K562 (cell line): ENCODE results near the gene ALK. TPM values are rescaled to one million over a fixed set of nuclear protein-coding genes. Genes with fewer than 3 reads are reported as not detected.
A peak's percentile ranks its signal among the peaks of the same experiment; 100 is the strongest.

Source experiments
- ATAC-seq: fragments of 200-7000 bp; cut with Tn5 transposase; 3 replicates; pipeline ENCODE4 v1.9.1; 2020; ENCODE audit warnings: moderate library complexity
- BruUV-seq: library from RNA; stranded (reverse); fragments of 400-500 nt; replicated peaks from 2 replicates; lab custom pipeline; 2021; lab: Mats Ljungman, UMichigan
- CTCF ChIA-PET: fragments of 300-600 bp; formaldehyde crosslinking; extraction: SDS; loops from one replicate; lab custom pipeline; 2021; ENCODE audit warnings: low intra/inter-chr PET ratio; lab: Yijun Ruan, JAX
- POLR2A ChIA-PET: fragments of 300-600, 350-650 bp; sonication (Branson Sonifier 250); formaldehyde crosslinking; extraction: SDS; loops from one replicate; lab custom pipeline; 2021; ENCODE audit warnings: antibody characterized with exemption, inconsistent platforms; lab: Yijun Ruan, JAX
- DNase-seq, 4 experiments: peaks; one replicate each; pipeline versions ENCODE4 v3.0.0 to v3.0.0-alpha.2; 2011 to 2018; ENCODE audit warnings: low spot score in 3 of 4, mixed read lengths in 3 of 4; ENCODE audit errors: extremely low read depth in 1 of 4
- FAIRE-seq: peaks from 2 replicates; lab custom pipeline; 2011; peaks lifted over from hg19 to GRCh38; lab: Jason Lieb, UNC
- H2AFZ ChIP-seq: 2 replicates; pipeline ENCODE4 v1.6.0; 2011; ENCODE audit warnings: low read depth, low read length, control low read depth, inconsistent platforms
- H3K27ac ChIP-seq: fragments of 200-600 bp; 3 replicates; pipeline ENCODE4 v1.8.0; 2011; ENCODE audit warnings: low read depth, mild to moderate bottlenecking, control low read depth, inconsistent platforms, low read length, moderate library complexity, mixed read lengths; ENCODE audit errors: extremely low read depth
- H3K27me3 ChIP-seq, 2 experiments: fragments of 300-600 bp in 1 of 2; 2 replicates in 1 of 2; 3 replicates in 1 of 2; pipeline versions ENCODE4 v1.6.0 to v1.8.0; 2011; ENCODE audit warnings: inconsistent platforms in 2 of 2, low read length in 2 of 2, mild to moderate bottlenecking in 1 of 2, mixed read lengths in 1 of 2, moderate library complexity in 1 of 2; ENCODE audit not compliant: control insufficient read depth in 2 of 2, insufficient read depth in 2 of 2
- H3K36me3 ChIP-seq: fragments of 300-600 bp; 3 replicates; pipeline ENCODE4 v1.8.0; 2011; ENCODE audit warnings: mild to moderate bottlenecking, low read length, inconsistent platforms; ENCODE audit not compliant: control insufficient read depth, insufficient read depth
- H3K4me1 ChIP-seq, 2 experiments: fragments of 200-600 bp in 1 of 2; replicated peaks in 1 of 2; 2 replicates in 1 of 2; 3 replicates in 1 of 2; pipeline versions ENCODE4 v1.5.1 to v1.8.0; 2011; ENCODE audit warnings: inconsistent platforms in 2 of 2, low read length in 2 of 2, mild to moderate bottlenecking in 1 of 2, mixed read lengths in 1 of 2, moderate library complexity in 1 of 2; ENCODE audit not compliant: control insufficient read depth in 2 of 2, insufficient read depth in 2 of 2
- H3K4me2 ChIP-seq: 2 replicates; pipeline ENCODE4 v1.6.1; 2011; ENCODE audit warnings: low read length, control low read depth, inconsistent platforms, mixed read lengths; ENCODE audit not compliant: insufficient read depth
- H3K4me3 ChIP-seq: fragments of 200-600 bp; sonication (generic), shearing (Covaris generic); 2 replicates; pipeline ENCODE4 v1.5.1; 2016; ENCODE audit warnings: control low read depth, inconsistent platforms
- H3K79me2 ChIP-seq: fragments of 200-600 bp; 3 replicates; pipeline ENCODE4 v1.8.0; 2011; ENCODE audit warnings: low read length, inconsistent platforms; ENCODE audit not compliant: control insufficient read depth, insufficient read depth
- H3K9ac ChIP-seq, 2 experiments: 2 replicates each; pipeline versions ENCODE4 v1.6.0 to v1.6.1; 2011; ENCODE audit warnings: low read depth in 2 of 2, low read length in 2 of 2, control low read depth in 1 of 2, inconsistent platforms in 1 of 2, mild to moderate bottlenecking in 1 of 2, mixed read lengths in 1 of 2; ENCODE audit not compliant: insufficient read depth in 1 of 2
- H3K9me1 ChIP-seq: one replicate; pipeline ENCODE4 v1.6.0; 2011; ENCODE audit warnings: inconsistent platforms, mild to moderate bottlenecking, low read length, moderate library complexity; ENCODE audit not compliant: control insufficient read depth, insufficient read depth
- H3K9me3 ChIP-seq: replicated peaks from 2 replicates; pipeline ENCODE4 v1.5.1; 2011; ENCODE audit warnings: low read depth, low read length, inconsistent platforms; ENCODE audit not compliant: control insufficient read depth, insufficient read depth
- H4K20me1 ChIP-seq: replicated peaks from 2 replicates; pipeline ENCODE4 v1.6.1; 2011; ENCODE audit warnings: low read length, inconsistent platforms, mixed read lengths; ENCODE audit not compliant: control insufficient read depth, insufficient read depth
- MAFG ChIP-seq: fragments of 450-650 bp; conservative IDR thresholded peaks from 2 replicates; pipeline ENCODE4 v1.6.1; 2016; ENCODE audit warnings: missing genetic modification characterization, missing compliant biosample characterization
- NUFIP1 ChIP-seq: fragments of 450-650 bp; IDR thresholded peaks from 2 replicates; pipeline ENCODE4 v1.6.1; 2018; ENCODE audit not compliant: partially characterized antibody
- SMAD3 ChIP-seq: fragments of 450-650 bp; formaldehyde crosslinking; conservative IDR thresholded peaks from 2 replicates; pipeline ENCODE4 v1.4.0; 2020; ENCODE audit warnings: mild to moderate bottlenecking
- ZBTB17 ChIP-seq: fragments of 450-650 bp; formaldehyde crosslinking; IDR thresholded peaks from 2 replicates; pipeline ENCODE4 v1.4.0; 2020; ENCODE audit warnings: mild to moderate bottlenecking
- ZFX ChIP-seq: sonication (generic); formaldehyde crosslinking; IDR thresholded peaks from 2 replicates; pipeline ENCODE4 v1.8.0; 2022; ENCODE audit warnings: mild to moderate bottlenecking, missing genetic modification reagents, moderate library complexity
- ZNF584 ChIP-seq: fragments of 200-800 bp; sonication (Bioruptor generic); IDR thresholded peaks from 2 replicates; pipeline ENCODE4 v1.6.1; 2016; ENCODE audit warnings: low read depth, mild to moderate bottlenecking, missing genetic modification characterization, missing compliant biosample characterization
- ZNF79 ChIP-seq: fragments of 250-450 bp; sonication (Bioruptor Pico); IDR thresholded peaks from 2 replicates; pipeline ENCODE4 v1.4.0; 2020; ENCODE audit warnings: low read depth, mild to moderate bottlenecking, moderate library complexity
- WGBS: fragments of 100-300 bp; shearing (Covaris generic); methylation state at CpG from one replicate; pipeline ENCODE4 v1.1.6; 2016; ENCODE audit warnings: low coverage, mixed read lengths; ENCODE audit not compliant: insufficient coverage; ENCODE audit errors: missing lambda C conversion rate; 5-methylcytosine and 5-hydroxymethylcytosine counted together
- in situ Hi-C: fragments of 300-500 bp; cut with MboI; formaldehyde crosslinking; loops from 4 replicates; pipeline ENCODE4 v1.15.0; 2018; ENCODE audit warnings: inconsistent platforms, mixed read lengths
- intact Hi-C: fragments of 100-400 bp; cut with micrococcal nuclease; formaldehyde crosslinking; loops from 2 replicates; pipeline ENCODE4 v1.14.2; 2022
- polyA plus RNA-seq, 8 experiments: library from polyadenylated mRNA; depleted of rRNA in 4 of 8; stranded (reverse) in 5 of 8; unstranded in 3 of 8; fragments of >200 nt; fragmentation: Nextera tagmentation in 2 of 8; fragmentation: Illumina TruSeq in 1 of 8; extraction: Ambion mirVana in 2 of 8; extraction: Trizol in 1 of 8; gene quantifications; 2 replicates each; pipeline versions ENCODE4 v1.2.1 to v1.2.3, GENCODE V29; 2011 to 2014; ENCODE audit warnings: inconsistent platforms in 1 of 8, missing spikeins in 1 of 8
- total RNA-seq, 7 experiments: library from RNA; depleted of rRNA in 6 of 7; stranded (reverse); fragments of >200 nt in 6 of 7; fragmentation: Illumina TruSeq in 2 of 7; extraction: Trizol in 2 of 7; gene quantifications; 2 replicates each; pipeline versions ENCODE4 v1.2.1 to v1.2.3, GENCODE V29; 2011 to 2021; ENCODE audit warnings: low replicate concordance in 1 of 7
- TF ChIP-seq, protein P1 (sequence below): fragments of 200-800 bp; sonication (Bioruptor generic); IDR thresholded peaks from 2 replicates; pipeline ENCODE4 v1.6.1; 2017; ENCODE audit warnings: missing genetic modification characterization, missing compliant biosample characterization
- TF ChIP-seq, protein P2 (sequence below): fragments of 450-650 bp; conservative IDR thresholded peaks from 2 replicates; pipeline ENCODE4 v1.6.1; 2016; ENCODE audit warnings: missing genetic modification characterization, low read depth, mild to moderate bottlenecking, control low read depth, missing compliant biosample characterization
- TF ChIP-seq, protein P3 (sequence below): fragments of 250-450 bp; sonication (Bioruptor Pico); IDR thresholded peaks from 2 replicates; pipeline ENCODE4 v1.4.0; 2020

The ALK gene
- total and polyA plus RNA-seq, 9 of the 15 experiments (the other 6 are each of a cell fraction or from before 2014, with no cell fraction given), result not detected

DNA sequence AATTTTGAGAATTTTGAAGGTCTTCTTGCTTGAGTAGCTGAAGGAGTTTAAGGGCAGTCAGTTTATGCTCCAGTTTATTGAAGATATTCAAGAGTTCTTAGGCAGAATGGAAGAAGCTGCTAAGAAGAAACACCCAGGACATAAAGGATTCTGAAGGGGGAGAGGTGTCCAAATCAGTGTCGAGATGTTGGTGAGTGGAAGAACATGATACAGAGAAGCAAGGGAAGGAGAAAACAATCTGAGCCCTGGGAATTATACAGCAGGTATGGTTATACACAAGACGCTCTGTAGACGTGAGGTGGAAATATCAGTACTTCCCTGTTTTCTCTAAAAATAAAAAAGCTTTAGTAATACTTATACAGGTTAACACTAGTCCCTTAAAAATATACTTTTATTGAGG, 746.0 kb downstream of the ALK start:
- no peaks in the 10 kb centered on the region for H3K9me1 ChIP-seq
- no peak for ATAC-seq
- H2AFZ ChIP-seq, result no peak overlapping the region
- in situ Hi-C loops, result no loop called here
- no peak overlapping the region for H3K4me2 ChIP-seq
- no peaks in the 10 kb centered on the region for H3K4me1 ChIP-seq
- no TSS peak for BruUV-seq
- H4K20me1 ChIP-seq, result no peaks in the 10 kb centered on the region
- TF ChIP-seq NUFIP1 (no peak), ZFX (CRISPR knock-in tag) (0 out of 2 replicates have a peak, but pooled peaks have one; percentile 15)
- TF ChIP-seq, all 486 proteins: peak for 1
- ChIA-PET CTCF (no interaction called here), POLR2A (no interaction called here)
- Histone ChIP-seq H3K9me3 (no peaks in the 10 kb centered on the region), H3K9ac (no peak overlapping the region), H3K79me2 (no peaks in the 10 kb centered on the region), H3K36me3 (no peaks in the 10 kb centered on the region), H3K27ac (no peak overlapping the region), H3K27me3 (peaks cover 4 to 6% of the 10 kb centered on the region in 2 experiments), H3K4me3 (no peak overlapping the region)
- intact Hi-C loops, result no loop called here
- 0% methylated on average over 3 of the region's 3 CpGs for WGBS
- no peak for FAIRE-seq
- no peak for DNase-seq

DNA sequence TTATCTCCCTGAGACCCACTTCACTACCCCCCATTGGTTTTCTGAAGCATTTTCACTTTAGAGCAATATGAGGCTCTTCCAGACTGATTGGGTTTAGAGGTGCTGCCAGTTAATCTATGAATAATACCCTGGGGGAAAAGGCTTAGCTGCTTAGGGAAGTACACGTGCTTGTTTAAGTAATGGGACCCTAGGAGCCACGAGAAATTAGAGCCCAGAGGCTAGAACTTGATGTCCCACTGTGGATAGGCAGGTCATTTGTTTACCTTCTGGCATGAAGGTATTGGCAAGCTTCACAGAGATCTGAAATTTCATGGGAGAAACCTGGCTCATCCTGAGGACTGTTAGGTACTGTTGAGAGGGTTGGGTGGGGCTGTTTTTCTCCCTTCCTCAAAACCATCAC, 746.4 kb downstream of the ALK start:
- no TSS peak for BruUV-seq
- Histone ChIP-seq H3K79me2 (no peaks in the 10 kb centered on the region), H3K36me3 (no peaks in the 10 kb centered on the region), H3K27me3 (peaks cover under 1 to 2% of the 10 kb centered on the region in 2 experiments; a peak in 4 of 5 replicates), H3K9ac (no peak overlapping the region), H3K9me3 (no peaks in the 10 kb centered on the region), H4K20me1 (no peaks in the 10 kb centered on the region), H3K4me2 (no peak overlapping the region), H3K4me1 (no peaks in the 10 kb centered on the region), H3K9me1 (no peaks in the 10 kb centered on the region), H3K27ac (no peak overlapping the region), H2AFZ (no peak overlapping the region), H3K4me3 (no peak overlapping the region)
- intact Hi-C loops, result no loop called here
- FAIRE-seq, result no peak
- 0% methylated on average over 2 of the region's 2 CpGs for WGBS
- no peak for DNase-seq
- ChIA-PET POLR2A (no interaction called here), CTCF (no interaction called here)
- TF ChIP-seq, protein P1, sequence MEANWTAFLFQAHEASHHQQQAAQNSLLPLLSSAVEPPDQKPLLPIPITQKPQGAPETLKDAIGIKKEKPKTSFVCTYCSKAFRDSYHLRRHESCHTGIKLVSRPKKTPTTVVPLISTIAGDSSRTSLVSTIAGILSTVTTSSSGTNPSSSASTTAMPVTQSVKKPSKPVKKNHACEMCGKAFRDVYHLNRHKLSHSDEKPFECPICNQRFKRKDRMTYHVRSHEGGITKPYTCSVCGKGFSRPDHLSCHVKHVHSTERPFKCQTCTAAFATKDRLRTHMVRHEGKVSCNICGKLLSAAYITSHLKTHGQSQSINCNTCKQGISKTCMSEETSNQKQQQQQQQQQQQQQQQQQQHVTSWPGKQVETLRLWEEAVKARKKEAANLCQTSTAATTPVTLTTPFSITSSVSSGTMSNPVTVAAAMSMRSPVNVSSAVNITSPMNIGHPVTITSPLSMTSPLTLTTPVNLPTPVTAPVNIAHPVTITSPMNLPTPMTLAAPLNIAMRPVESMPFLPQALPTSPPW, result no peak
- TF ChIP-seq MAFG (tag) (no peak), ZBTB17 (no peak), SMAD3 (CRISPR knock-in tag) (no peak), ZNF584 (CRISPR knock-in tag) (no peak), ZNF79 (CRISPR knock-in tag) (no peak)
- TF ChIP-seq, protein P2, sequence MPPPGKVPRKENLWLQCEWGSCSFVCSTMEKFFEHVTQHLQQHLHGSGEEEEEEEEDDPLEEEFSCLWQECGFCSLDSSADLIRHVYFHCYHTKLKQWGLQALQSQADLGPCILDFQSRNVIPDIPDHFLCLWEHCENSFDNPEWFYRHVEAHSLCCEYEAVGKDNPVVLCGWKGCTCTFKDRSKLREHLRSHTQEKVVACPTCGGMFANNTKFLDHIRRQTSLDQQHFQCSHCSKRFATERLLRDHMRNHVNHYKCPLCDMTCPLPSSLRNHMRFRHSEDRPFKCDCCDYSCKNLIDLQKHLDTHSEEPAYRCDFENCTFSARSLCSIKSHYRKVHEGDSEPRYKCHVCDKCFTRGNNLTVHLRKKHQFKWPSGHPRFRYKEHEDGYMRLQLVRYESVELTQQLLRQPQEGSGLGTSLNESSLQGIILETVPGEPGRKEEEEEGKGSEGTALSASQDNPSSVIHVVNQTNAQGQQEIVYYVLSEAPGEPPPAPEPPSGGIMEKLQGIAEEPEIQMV (tag), result no peak
- TF ChIP-seq, protein P3, sequence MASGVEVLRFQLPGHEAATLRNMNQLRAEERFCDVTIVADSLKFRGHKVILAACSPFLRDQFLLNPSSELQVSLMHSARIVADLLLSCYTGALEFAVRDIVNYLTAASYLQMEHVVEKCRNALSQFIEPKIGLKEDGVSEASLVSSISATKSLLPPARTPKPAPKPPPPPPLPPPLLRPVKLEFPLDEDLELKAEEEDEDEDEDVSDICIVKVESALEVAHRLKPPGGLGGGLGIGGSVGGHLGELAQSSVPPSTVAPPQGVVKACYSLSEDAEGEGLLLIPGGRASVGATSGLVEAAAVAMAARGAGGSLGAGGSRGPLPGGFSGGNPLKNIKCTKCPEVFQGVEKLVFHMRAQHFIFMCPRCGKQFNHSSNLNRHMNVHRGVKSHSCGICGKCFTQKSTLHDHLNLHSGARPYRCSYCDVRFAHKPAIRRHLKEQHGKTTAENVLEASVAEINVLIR, result no peak
- in situ Hi-C loops, result no loop called here
- no peak for ATAC-seq
